ENCODE data around the gene YTHDF1. TPM values are rescaled to one million over a fixed set of nuclear protein-coding genes. Genes with fewer than 3 reads are reported as not detected.

Gene YTHDF1
- total RNA-seq, 2 experiments from 2014 or later, result 39.3 to 41.3 TPM

DNA sequence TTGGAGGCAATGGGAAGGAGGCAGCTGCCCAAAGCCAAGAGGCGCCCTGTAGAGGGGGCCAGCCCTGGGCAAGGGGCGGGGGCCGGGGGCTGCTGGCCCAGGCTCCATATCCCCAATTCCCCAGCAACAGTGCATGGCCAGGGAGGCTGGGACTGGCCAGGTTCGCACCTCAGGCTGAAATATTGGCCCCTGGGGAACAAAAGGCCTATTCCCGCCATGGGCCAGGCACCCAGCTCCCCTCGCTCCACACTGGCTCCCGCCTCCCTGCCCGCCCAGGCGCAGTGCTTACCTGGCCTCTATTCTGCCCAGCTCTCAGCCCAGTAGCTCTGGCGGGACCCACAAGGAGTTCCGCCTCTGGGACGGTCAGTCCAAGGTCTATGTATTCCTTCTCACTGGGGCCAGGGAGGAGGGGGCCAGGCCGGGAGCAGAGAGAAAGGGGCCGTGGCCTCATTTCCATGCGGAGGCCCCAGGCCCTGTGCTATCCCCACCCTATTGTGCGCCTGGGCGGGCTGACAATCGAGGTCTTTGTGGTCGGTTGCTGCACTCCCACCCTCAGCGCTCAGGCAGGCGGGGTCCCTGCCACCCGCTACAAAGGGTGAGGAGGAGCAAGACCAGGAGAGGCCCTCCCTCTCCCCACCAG, 42.3 kb downstream of the YTHDF1 start:
- DNase-seq, result no peak
- CTCF ChIA-PET, result no interaction called here
- POLR2A ChIA-PET, result no interaction called here
- peaks cover 33% of the 10 kb centered on the region for H3K27me3 Mint-ChIP-seq
- H3K27ac Mint-ChIP-seq, result no peak overlapping the region
- no peak overlapping the region for H3K4me3 Mint-ChIP-seq
- no peaks in the 10 kb centered on the region for H3K9me3 Mint-ChIP-seq
- H3K36me3 Mint-ChIP-seq (ENCODE audit: low read depth), result no peaks in the 10 kb centered on the region
- H3K4me1 Mint-ChIP-seq, result peaks cover 2% of the 10 kb centered on the region

DNA sequence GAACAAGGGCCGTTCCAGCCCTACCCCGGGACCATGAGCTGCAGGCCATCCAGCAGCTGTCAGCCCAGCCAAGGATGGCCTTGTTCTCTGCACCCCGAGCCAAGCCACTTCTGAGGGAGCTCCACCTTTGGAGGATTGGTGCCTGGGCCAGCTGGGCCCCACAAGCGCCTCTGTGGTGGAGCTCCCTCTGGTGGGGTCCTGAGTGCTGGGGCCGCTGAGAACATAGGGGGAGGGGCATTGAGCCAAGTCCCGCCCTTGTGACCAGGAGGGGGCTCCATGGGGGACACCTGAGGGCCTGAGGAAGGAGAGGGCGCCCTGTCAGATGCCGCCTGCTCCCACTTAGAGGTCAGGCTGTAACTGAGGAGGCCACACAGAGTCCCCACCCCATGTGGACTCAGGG, 43.2 kb downstream of the YTHDF1 start:
- CTCF ChIA-PET, result interaction anchor here (0.9 to 1.0 kb wide), 2 partner anchors 82 to 200 kb away, joined by 3 read pairs; no protein-coding TSS in a partner anchor
- H3K36me3 Mint-ChIP-seq (ENCODE audit: low read depth), result no peaks in the 10 kb centered on the region
- DNase-seq, result no peak

DNA sequence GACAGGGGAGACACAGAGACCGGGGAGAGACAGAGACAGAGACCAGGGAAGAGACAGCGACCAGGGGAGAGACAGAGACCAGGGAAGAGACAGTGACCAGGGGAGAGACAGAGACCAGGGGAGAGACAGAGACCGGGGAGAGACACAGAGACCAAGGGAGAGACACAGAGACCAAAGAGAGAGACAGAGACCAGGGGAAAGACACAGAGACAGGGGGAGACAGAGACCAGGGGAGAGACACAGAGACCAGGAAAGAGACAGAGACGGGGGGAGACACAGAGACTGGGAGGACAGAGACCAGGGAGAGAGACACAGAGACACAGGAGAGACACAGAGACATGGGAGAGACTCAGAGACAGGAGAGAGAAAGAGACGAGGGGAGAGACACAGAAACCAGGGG, 43.9 kb downstream of the YTHDF1 start:
- no peaks in the 10 kb centered on the region for H3K9me3 Mint-ChIP-seq
- no peak for DNase-seq
- no peak overlapping the region for H3K27ac Mint-ChIP-seq
- peaks cover 2% of the 10 kb centered on the region for H3K4me1 Mint-ChIP-seq
- no peaks in the 10 kb centered on the region for H3K36me3 Mint-ChIP-seq (ENCODE audit: low read depth)
- POLR2A ChIA-PET, result no interaction called here
- no peak overlapping the region for H3K4me3 Mint-ChIP-seq
- peaks cover 29% of the 10 kb centered on the region for H3K27me3 Mint-ChIP-seq
- CTCF ChIA-PET, result interaction anchor here (1.0 kb wide), 1 partner anchor 199 kb away, joined by 3 read pairs; no protein-coding TSS in a partner anchor

More for the DNA sequence above, 43.2 kb downstream of the YTHDF1 start:
- Mint-ChIP-seq H3K4me1 (peaks cover 2% of the 10 kb centered on the region), H3K4me3 (no peak overlapping the region), H3K9me3 (no peaks in the 10 kb centered on the region), H3K27me3 (peaks cover 30% of the 10 kb centered on the region), H3K27ac (no peak overlapping the region)
- POLR2A ChIA-PET, result no interaction called here

DNA sequence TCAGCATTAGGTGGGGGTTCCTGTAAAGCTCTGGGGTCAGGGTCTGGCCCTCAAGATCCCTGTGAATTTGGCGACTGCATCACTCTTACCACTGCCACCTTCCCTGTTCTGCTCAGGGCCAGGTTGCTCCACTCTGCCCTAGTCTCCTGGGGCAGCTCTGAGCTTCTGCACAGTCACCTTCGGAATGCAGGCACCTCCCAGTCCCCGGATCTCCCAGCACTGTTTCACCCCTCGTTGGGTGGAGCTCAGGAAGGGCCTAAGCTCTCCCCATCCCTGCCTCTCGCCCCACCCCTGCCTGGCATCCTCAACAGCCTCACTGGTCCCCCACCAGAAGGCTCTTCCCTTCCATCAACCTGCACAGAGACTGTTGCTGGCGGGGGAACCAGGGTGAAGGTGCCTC, 46.2 kb downstream of the YTHDF1 start:
- H3K4me1 Mint-ChIP-seq, result no peaks in the 10 kb centered on the region
- no peak for DNase-seq

GRCh38 chr20:63168861-63169260, 47.1 kb downstream of the YTHDF1 start:
- no peak overlapping the region for H3K4me3 Mint-ChIP-seq
- POLR2A ChIA-PET, result no interaction called here
- peaks cover 13% of the 10 kb centered on the region for H3K27me3 Mint-ChIP-seq
- no peaks in the 10 kb centered on the region for H3K4me1 Mint-ChIP-seq
- H3K27ac Mint-ChIP-seq, result no peak overlapping the region
- no peaks in the 10 kb centered on the region for H3K9me3 Mint-ChIP-seq
- no peaks in the 10 kb centered on the region for H3K36me3 Mint-ChIP-seq (ENCODE audit: low read depth)
- CTCF ChIA-PET, result interaction anchor here (0.9 kb wide), 1 partner anchor 12 kb away, joined by 3 read pairs; no protein-coding TSS in a partner anchor
- no peak for DNase-seq

More for the DNA sequence above, 46.2 kb downstream of the YTHDF1 start:
- H3K4me3 Mint-ChIP-seq, result no peak overlapping the region
- ChIA-PET POLR2A (no interaction called here), CTCF (interaction anchor here (1.0 kb wide), 1 partner anchor 13 kb away, joined by 3 read pairs; no protein-coding TSS in a partner anchor)
- H3K27ac Mint-ChIP-seq, result no peak overlapping the region
- H3K9me3 Mint-ChIP-seq, result no peaks in the 10 kb centered on the region
- no peaks in the 10 kb centered on the region for H3K36me3 Mint-ChIP-seq (ENCODE audit: low read depth)
- peaks cover 15% of the 10 kb centered on the region for H3K27me3 Mint-ChIP-seq

GRCh38 chr20:63167918-63168520, 47.9 kb downstream of the YTHDF1 start:
- Mint-ChIP-seq H3K36me3 (ENCODE audit: low read depth) (no peaks in the 10 kb centered on the region), H3K9me3 (no peaks in the 10 kb centered on the region), H3K27me3 (peaks cover 10% of the 10 kb centered on the region), H3K4me3 (no peak overlapping the region), H3K27ac (no peak overlapping the region), H3K4me1 (no peaks in the 10 kb centered on the region)
- ChIA-PET POLR2A (no interaction called here), CTCF (interaction anchor here (0.6 kb wide), 1 partner anchor 268 kb away, joined by 3 read pairs; no protein-coding TSS in a partner anchor)
- no peak for DNase-seq

- CTCF ChIA-PET, result no interaction called here
- peaks cover 8% of the 10 kb centered on the region for H3K27me3 Mint-ChIP-seq
- no peaks in the 10 kb centered on the region for H3K4me1 Mint-ChIP-seq
- DNase-seq, result no peak
- H3K27ac Mint-ChIP-seq, result no peak overlapping the region
- H3K9me3 Mint-ChIP-seq, result no peaks in the 10 kb centered on the region
- POLR2A ChIA-PET, result no interaction called here
- no peak overlapping the region for H3K4me3 Mint-ChIP-seq
- H3K36me3 Mint-ChIP-seq (ENCODE audit: low read depth), result no peaks in the 10 kb centered on the region
Observed at GRCh38 chr20:63167026-63167917, 48.7 kb downstream of the YTHDF1 start.

GRCh38 chr20:63166193-63167020, 49.5 kb downstream of the YTHDF1 start:
- CTCF ChIA-PET, result interaction anchor here (0.6 to 1.2 kb wide), 2 partner anchors 17 to 295 kb away, joined by 3 read pairs; no protein-coding TSS in a partner anchor
- POLR2A ChIA-PET, result no interaction called here
- DNase-seq, result no peak
- Mint-ChIP-seq H3K4me1 (no peaks in the 10 kb centered on the region), H3K27me3 (no peaks in the 10 kb centered on the region), H3K27ac (no peak overlapping the region), H3K9me3 (no peaks in the 10 kb centered on the region), H3K4me3 (no peak overlapping the region), H3K36me3 (ENCODE audit: low read depth) (no peaks in the 10 kb centered on the region)

DNA sequence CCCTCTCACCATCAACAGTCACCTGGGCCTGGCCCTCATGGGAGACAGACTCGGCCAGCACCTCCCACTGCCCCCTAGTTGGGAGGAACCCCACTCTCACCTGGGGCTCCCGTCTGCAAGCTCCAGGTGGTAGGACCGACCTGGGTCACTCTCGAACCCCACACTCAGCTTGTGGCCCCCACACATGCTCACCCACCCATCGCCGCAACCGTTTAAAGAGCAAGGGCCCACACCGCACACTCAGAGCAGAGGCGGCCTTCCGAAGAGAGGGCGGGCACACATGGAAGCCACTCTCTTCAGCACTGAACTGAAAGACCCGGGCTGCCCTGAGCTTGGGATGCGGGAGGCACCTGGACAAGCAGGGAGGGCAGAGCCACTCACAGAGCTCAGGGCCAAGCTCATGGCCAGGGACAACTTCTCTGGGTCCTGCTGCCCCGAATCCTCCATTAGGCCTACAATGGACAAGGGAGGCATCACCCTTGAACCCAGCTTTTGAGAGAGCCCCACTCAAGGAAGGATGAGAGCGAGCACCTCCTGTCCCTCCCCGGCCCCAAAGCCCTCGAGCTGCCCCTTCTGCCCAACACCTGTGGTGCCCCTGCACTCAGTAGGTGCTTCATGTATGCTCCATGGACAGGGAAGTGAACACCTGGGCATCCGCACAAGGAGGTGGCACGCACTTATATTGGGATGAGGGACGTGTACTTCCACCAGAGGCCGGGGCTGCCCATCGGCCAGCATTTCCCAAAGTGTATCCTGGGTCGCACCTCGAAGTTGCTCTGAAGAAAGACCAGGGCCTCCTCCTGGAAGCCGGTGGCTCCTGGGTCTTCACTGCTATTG, 50.4 kb downstream of the YTHDF1 start:
- Mint-ChIP-seq H3K27me3 (no peaks in the 10 kb centered on the region), H3K4me3 (no peak overlapping the region)
- POLR2A ChIA-PET, result no interaction called here

DNA sequence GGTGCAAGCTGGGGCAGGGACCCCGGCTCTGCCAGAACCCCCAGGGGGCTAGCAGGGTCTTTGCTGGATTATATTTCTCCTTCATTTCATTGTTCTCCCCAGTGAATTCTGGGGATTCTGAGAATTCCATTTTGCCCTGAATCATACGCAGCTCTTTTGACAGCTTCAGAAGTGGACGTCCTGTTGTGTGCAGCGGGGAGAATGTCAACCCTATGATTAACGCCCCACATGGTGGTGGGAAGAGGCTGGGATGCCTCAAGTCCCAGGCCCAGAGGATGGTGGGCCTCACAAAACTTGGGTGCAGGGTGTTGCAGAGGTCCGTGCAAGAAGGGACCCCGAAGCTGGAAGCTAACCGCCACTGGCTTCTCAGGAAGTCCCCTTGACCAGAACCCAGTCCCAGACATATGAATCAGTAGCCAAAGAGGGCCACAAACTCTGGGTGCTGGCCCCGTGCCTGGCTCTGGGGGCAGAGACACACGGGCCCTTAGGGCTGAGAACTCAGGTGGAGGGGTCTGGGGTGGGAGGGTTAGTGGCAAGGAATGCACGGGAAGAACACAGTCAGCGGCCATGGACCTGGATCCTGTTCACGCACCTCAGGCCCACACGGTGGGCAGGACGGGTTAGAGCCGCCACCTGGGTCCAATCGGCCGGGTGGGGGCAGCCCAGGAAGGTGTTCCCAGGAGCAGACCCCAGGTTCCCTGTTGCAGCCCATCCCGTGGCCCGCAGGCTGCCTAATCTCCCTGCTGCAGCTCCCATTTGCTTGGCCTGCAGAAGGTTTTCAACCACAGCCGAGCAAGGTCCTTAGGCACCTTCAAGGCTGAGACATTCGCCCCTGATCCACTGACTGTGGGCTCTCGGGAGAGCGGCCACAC, 51.2 kb downstream of the YTHDF1 start:
- no peaks in the 10 kb centered on the region for H3K9me3 Mint-ChIP-seq
- H3K27me3 Mint-ChIP-seq, result no peaks in the 10 kb centered on the region
- CTCF ChIA-PET, result no interaction called here
- POLR2A ChIA-PET, result no interaction called here
- DNase-seq, result no peak
- H3K27ac Mint-ChIP-seq, result no peak overlapping the region
- H3K36me3 Mint-ChIP-seq (ENCODE audit: low read depth), result no peaks in the 10 kb centered on the region
- no peaks in the 10 kb centered on the region for H3K4me1 Mint-ChIP-seq
- H3K4me3 Mint-ChIP-seq, result no peak overlapping the region

More for the DNA sequence above, 50.4 kb downstream of the YTHDF1 start:
- no peaks in the 10 kb centered on the region for H3K9me3 Mint-ChIP-seq
- CTCF ChIA-PET, result interaction anchor here (1.2 kb wide), 1 partner anchor 16 kb away, joined by 3 read pairs; no protein-coding TSS in a partner anchor
- H3K27ac Mint-ChIP-seq, result no peak overlapping the region
- no peaks in the 10 kb centered on the region for H3K36me3 Mint-ChIP-seq (ENCODE audit: low read depth)
- no peak for DNase-seq
- H3K4me1 Mint-ChIP-seq, result no peaks in the 10 kb centered on the region
